ENCODE data around the gene CXorf65. TPM values are rescaled to one million over a fixed set of nuclear protein-coding genes. Genes with fewer than 3 reads are reported as not detected.

Gene CXorf65
- total RNA-seq, 1 experiment from 2014 or later: not detected

- H3K9me2 ChIP-seq (replicated peaks; ENCODE audit: insufficient read depth, low read length): no peaks in the 10 kb centered on the region
- H3K4me1 ChIP-seq (ENCODE audit: low read length): peaks cover 10% of the 10 kb centered on the region
- no peak for DNase-seq
- H3K36me3 ChIP-seq (ENCODE audit: insufficient read depth, low read length): no peaks in the 10 kb centered on the region
- H3K27me3 ChIP-seq (ENCODE audit: low read length): no peaks in the 10 kb centered on the region
- H3K9ac ChIP-seq (ENCODE audit: low read length): no peak overlapping the region
- no peak overlapping the region for H3K4me3 ChIP-seq (ENCODE audit: low read length)
- no peak overlapping the region for H3K4me2 ChIP-seq (ENCODE audit: low read depth, low read length, poor library complexity, severe bottlenecking)
- no peak overlapping the region for H3K27ac ChIP-seq (ENCODE audit: low read length)
- no peaks in the 10 kb centered on the region for H3K79me2 ChIP-seq (ENCODE audit: low read length)
- H2AFZ ChIP-seq (ENCODE audit: low read length): no peak overlapping the region
- no peaks in the 10 kb centered on the region for H4K20me1 ChIP-seq (ENCODE audit: insufficient read depth, low read depth, low read length)
- H3K9me3 ChIP-seq (ENCODE audit: low read length): no peaks in the 10 kb centered on the region
Observed at GRCh38 chrX:71091263-71091662, 15.3 kb downstream of the CXorf65 start.

- Histone ChIP-seq H3K4me2 (ENCODE audit: low read depth, low read length, poor library complexity, severe bottlenecking) (no peak overlapping the region), H3K27me3 (ENCODE audit: low read length) (no peaks in the 10 kb centered on the region), H3K9ac (ENCODE audit: low read length) (no peak overlapping the region), H3K79me2 (ENCODE audit: low read length) (no peaks in the 10 kb centered on the region), H3K36me3 (ENCODE audit: insufficient read depth, low read length) (no peaks in the 10 kb centered on the region), H2AFZ (ENCODE audit: low read length) (no peak overlapping the region), H3K9me3 (ENCODE audit: low read length) (no peaks in the 10 kb centered on the region), H3K4me1 (ENCODE audit: low read length) (no peaks in the 10 kb centered on the region), H4K20me1 (ENCODE audit: insufficient read depth, low read depth, low read length) (no peaks in the 10 kb centered on the region), H3K9me2 (replicated peaks; ENCODE audit: insufficient read depth, low read length) (no peaks in the 10 kb centered on the region), H3K4me3 (ENCODE audit: low read length) (no peak overlapping the region), H3K27ac (ENCODE audit: low read length) (no peak overlapping the region)
- no peak for DNase-seq
Observed at GRCh38 chrX:71085900-71086299, 20.6 kb downstream of the CXorf65 start.

- Histone ChIP-seq H4K20me1 (ENCODE audit: insufficient read depth, low read depth, low read length) (no peaks in the 10 kb centered on the region), H3K36me3 (ENCODE audit: insufficient read depth, low read length) (no peaks in the 10 kb centered on the region), H3K27ac (ENCODE audit: low read length) (no peak overlapping the region), H3K9ac (ENCODE audit: low read length) (no peak overlapping the region), H3K4me2 (ENCODE audit: low read depth, low read length, poor library complexity, severe bottlenecking) (no peak overlapping the region), H2AFZ (ENCODE audit: low read length) (no peak overlapping the region), H3K27me3 (ENCODE audit: low read length) (no peaks in the 10 kb centered on the region), H3K9me2 (replicated peaks; ENCODE audit: insufficient read depth, low read length) (no peaks in the 10 kb centered on the region), H3K4me1 (ENCODE audit: low read length) (no peaks in the 10 kb centered on the region), H3K4me3 (ENCODE audit: low read length) (no peak overlapping the region), H3K79me2 (ENCODE audit: low read length) (no peaks in the 10 kb centered on the region), H3K9me3 (ENCODE audit: low read length) (no peaks in the 10 kb centered on the region)
- DNase-seq: no peak
Observed at GRCh38 chrX:71082822-71083221, 23.7 kb downstream of the CXorf65 start.

- no peak overlapping the region for H3K27ac ChIP-seq (ENCODE audit: low read length)
- no peak overlapping the region for H3K4me2 ChIP-seq (ENCODE audit: low read depth, low read length, poor library complexity, severe bottlenecking)
- H3K27me3 ChIP-seq (ENCODE audit: low read length): no peaks in the 10 kb centered on the region
- H3K9ac ChIP-seq (ENCODE audit: low read length): no peak overlapping the region
- no peaks in the 10 kb centered on the region for H3K79me2 ChIP-seq (ENCODE audit: low read length)
- no peaks in the 10 kb centered on the region for H3K36me3 ChIP-seq (ENCODE audit: insufficient read depth, low read length)
- H3K9me3 ChIP-seq (ENCODE audit: low read length): no peaks in the 10 kb centered on the region
- no peaks in the 10 kb centered on the region for H4K20me1 ChIP-seq (ENCODE audit: insufficient read depth, low read depth, low read length)
- H2AFZ ChIP-seq (ENCODE audit: low read length): no peak overlapping the region
- H3K9me2 ChIP-seq (replicated peaks; ENCODE audit: insufficient read depth, low read length): no peaks in the 10 kb centered on the region
- H3K4me3 ChIP-seq (ENCODE audit: low read length): no peak overlapping the region
- H3K4me1 ChIP-seq (ENCODE audit: low read length): no peaks in the 10 kb centered on the region
- no peak for DNase-seq
Observed at GRCh38 chrX:71082124-71082647, 24.4 kb downstream of the CXorf65 start.

- no peaks in the 10 kb centered on the region for H3K79me2 ChIP-seq (ENCODE audit: low read length)
- no peak overlapping the region for H2AFZ ChIP-seq (ENCODE audit: low read length)
- DNase-seq: no peak
- no peaks in the 10 kb centered on the region for H4K20me1 ChIP-seq (ENCODE audit: insufficient read depth, low read depth, low read length)
- no peaks in the 10 kb centered on the region for H3K9me2 ChIP-seq (replicated peaks; ENCODE audit: insufficient read depth, low read length)
- H3K4me1 ChIP-seq (ENCODE audit: low read length): no peaks in the 10 kb centered on the region
- H3K4me2 ChIP-seq (ENCODE audit: low read depth, low read length, poor library complexity, severe bottlenecking): no peak overlapping the region
- H3K36me3 ChIP-seq (ENCODE audit: insufficient read depth, low read length): no peaks in the 10 kb centered on the region
- H3K4me3 ChIP-seq (ENCODE audit: low read length): no peak overlapping the region
- no peak overlapping the region for H3K27ac ChIP-seq (ENCODE audit: low read length)
- H3K9ac ChIP-seq (ENCODE audit: low read length): no peak overlapping the region
- no peaks in the 10 kb centered on the region for H3K9me3 ChIP-seq (ENCODE audit: low read length)
- no peaks in the 10 kb centered on the region for H3K27me3 ChIP-seq (ENCODE audit: low read length)
Observed at GRCh38 chrX:71081330-71082123, 25.0 kb downstream of the CXorf65 start.

- peaks cover 7% of the 10 kb centered on the region for H3K4me1 ChIP-seq (ENCODE audit: low read length)
- no peaks in the 10 kb centered on the region for H3K9me3 ChIP-seq (ENCODE audit: low read length)
- no peak overlapping the region for H3K4me2 ChIP-seq (ENCODE audit: low read depth, low read length, poor library complexity, severe bottlenecking)
- H2AFZ ChIP-seq (ENCODE audit: low read length): no peak overlapping the region
- H3K9ac ChIP-seq (ENCODE audit: low read length): no peak overlapping the region
- peaks cover 22% of the 10 kb centered on the region for H3K79me2 ChIP-seq (ENCODE audit: low read length)
- no peaks in the 10 kb centered on the region for H3K27me3 ChIP-seq (ENCODE audit: low read length)
- DNase-seq: no peak
- no peak overlapping the region for H3K4me3 ChIP-seq (ENCODE audit: low read length)
- no peak overlapping the region for H3K27ac ChIP-seq (ENCODE audit: low read length)
- no peaks in the 10 kb centered on the region for H3K36me3 ChIP-seq (ENCODE audit: insufficient read depth, low read length)
- no peaks in the 10 kb centered on the region for H3K9me2 ChIP-seq (replicated peaks; ENCODE audit: insufficient read depth, low read length)
- no peaks in the 10 kb centered on the region for H4K20me1 ChIP-seq (ENCODE audit: insufficient read depth, low read depth, low read length)
Observed at GRCh38 chrX:71070531-71070930, 36.0 kb downstream of the CXorf65 start.

- peaks cover 29% of the 10 kb centered on the region for H3K79me2 ChIP-seq (ENCODE audit: low read length)
- peak within 1 kb of the TSS; percentile 82 for H3K4me3 ChIP-seq (ENCODE audit: low read length)
- H3K9me2 ChIP-seq (replicated peaks; ENCODE audit: insufficient read depth, low read length): no peaks in the 10 kb centered on the region
- H3K36me3 ChIP-seq (ENCODE audit: insufficient read depth, low read length): no peaks in the 10 kb centered on the region
- H3K4me1 ChIP-seq (ENCODE audit: low read length): peaks cover 7% of the 10 kb centered on the region
- peak; percentile 95 for DNase-seq
- H4K20me1 ChIP-seq (ENCODE audit: insufficient read depth, low read depth, low read length): no peaks in the 10 kb centered on the region
- peak within 1 kb of the TSS; percentile 65; the same call in 1 of the 2 replicates for H2AFZ ChIP-seq (ENCODE audit: low read length)
- H3K4me2 ChIP-seq (ENCODE audit: low read depth, low read length, poor library complexity, severe bottlenecking): peak within 1 kb of the TSS; percentile 80
- H3K27me3 ChIP-seq (ENCODE audit: low read length): no peaks in the 10 kb centered on the region
- H3K9me3 ChIP-seq (ENCODE audit: low read length): no peaks in the 10 kb centered on the region; the same call in 1 of the 2 replicates
- peak within 1 kb of the TSS; percentile 71 for H3K9ac ChIP-seq (ENCODE audit: low read length)
- H3K27ac ChIP-seq (ENCODE audit: low read length): peak within 1 kb of the TSS; percentile 54
Observed at GRCh38 chrX:71068044-71068918, 38.3 kb downstream of the CXorf65 start, which contains the start of gene SNX12. SNX12 (minus strand) TSS chrX:71068334; CDS start chrX:71068306, 28 bp downstream.

GRCh38 chrX:71067712-71068043, 38.9 kb downstream of the CXorf65 start:
- H3K9me2 ChIP-seq (replicated peaks; ENCODE audit: insufficient read depth, low read length): no peaks in the 10 kb centered on the region
- H4K20me1 ChIP-seq (ENCODE audit: insufficient read depth, low read depth, low read length): no peaks in the 10 kb centered on the region
- no peaks in the 10 kb centered on the region for H3K27me3 ChIP-seq (ENCODE audit: low read length)
- no peaks in the 10 kb centered on the region; the same call in 1 of the 2 replicates for H3K9me3 ChIP-seq (ENCODE audit: low read length)
- H3K79me2 ChIP-seq (ENCODE audit: low read length): peaks cover 29% of the 10 kb centered on the region
- H3K9ac ChIP-seq (ENCODE audit: low read length): peak overlapping the region; percentile 71
- H3K4me3 ChIP-seq (ENCODE audit: low read length): peak overlapping the region; percentile 73
- no peak overlapping the region for H2AFZ ChIP-seq (ENCODE audit: low read length)
- no peaks in the 10 kb centered on the region for H3K36me3 ChIP-seq (ENCODE audit: insufficient read depth, low read length)
- DNase-seq: peak; percentile 39
- peak overlapping the region; percentile 53 for H3K27ac ChIP-seq (ENCODE audit: low read length)
- peaks cover 7% of the 10 kb centered on the region for H3K4me1 ChIP-seq (ENCODE audit: low read length)
- H3K4me2 ChIP-seq (ENCODE audit: low read depth, low read length, poor library complexity, severe bottlenecking): peak overlapping the region; percentile 69

Data from Karpas-422 (cell line).